CD4-positive, alpha-beta T cell treated with Interleukin-15 for 1 hour (primary cell): ENCODE data around the gene RTL10.

Experiments
- DNase-seq: peaks from one replicate; pipeline ENCODE4 v3.0.0-alpha.2; 2020

The RTL10 gene

GRCh38 chr22:19859861-19860510 is 5.3 kb upstream of the RTL10 start:
- no peak for DNase-seq

GRCh38 chr22:19857382-19857781 is 2.7 kb upstream of the RTL10 start:
- no peak for DNase-seq

- DNase-seq, result peak; percentile 51
These were observed 1.1 kb upstream of the RTL10 start for GRCh38 chr22:19855504-19856409.

- no peak for DNase-seq
These were observed 546 bp downstream of the RTL10 start for GRCh38 chr22:19853879-19854777.

GRCh38 chr22:19853058-19853878 is 1.4 kb downstream of the RTL10 start:
- no peak for DNase-seq

- DNase-seq, result no peak
These were observed 2.4 kb downstream of the RTL10 start for GRCh38 chr22:19852177-19852781.

- no peak for DNase-seq
These were observed 3.1 kb downstream of the RTL10 start for GRCh38 chr22:19851291-19852176.

- DNase-seq, result no peak
These were observed 3.9 kb downstream of the RTL10 start for GRCh38 chr22:19850763-19851109.

- no peak for DNase-seq
These were observed 4.6 kb downstream of the RTL10 start for GRCh38 chr22:19849835-19850762.

GRCh38 chr22:19848298-19849224 is 6.1 kb downstream of the RTL10 start:
- DNase-seq, result no peak

GRCh38 chr22:19847345-19847632 is 7.4 kb downstream of the RTL10 start:
- no peak for DNase-seq

- no peak for DNase-seq
These were observed 7.9 kb downstream of the RTL10 start for GRCh38 chr22:19846620-19847344.

- DNase-seq, result no peak
These were observed 9.5 kb downstream of the RTL10 start for GRCh38 chr22:19845054-19845722.

GRCh38 chr22:19844377-19845053 is 10.2 kb downstream of the RTL10 start:
- DNase-seq, result peak; percentile 40

GRCh38 chr22:19843857-19844376 is 10.8 kb downstream of the RTL10 start:
- DNase-seq, result no peak

GRCh38 chr22:19843107-19843856 is 11.4 kb downstream of the RTL10 start:
- DNase-seq, result no peak
